HepG2 (cell line): ENCODE results near the gene SEC24D. TPM values are rescaled to one million over a fixed set of nuclear protein-coding genes. Genes with fewer than 3 reads are reported as not detected.

Experiments used
- ARID5B ChIP-seq: IDR thresholded peaks from 2 replicates; pipeline ENCODE4 v1.4.0; 2020; ENCODE audit warnings: mild to moderate bottlenecking, missing genetic modification reagents
- BRD4 ChIP-seq: sonication (generic); formaldehyde crosslinking; IDR thresholded peaks from 2 replicates; pipeline ENCODE4 v1.4.0; 2020; ENCODE audit warnings: missing genetic modification reagents
- TERF1 ChIP-seq: sonication (generic); formaldehyde crosslinking; IDR thresholded peaks from 2 replicates; pipeline ENCODE4 v1.8.0; 2022; ENCODE audit warnings: mild to moderate bottlenecking, missing genetic modification reagents, moderate library complexity
- THRA ChIP-seq: sonication (generic); formaldehyde crosslinking; IDR thresholded peaks from 2 replicates; pipeline ENCODE4 v1.4.0; 2020; ENCODE audit warnings: missing genetic modification reagents, borderline replicate concordance
- ZIK1 ChIP-seq: sonication (generic); formaldehyde crosslinking; IDR thresholded peaks from 2 replicates; pipeline ENCODE4 v1.5.0; 2020; ENCODE audit warnings: mild to moderate bottlenecking, low read depth, missing genetic modification reagents, borderline replicate concordance
- ZNF275 ChIP-seq: sonication (generic); formaldehyde crosslinking; IDR thresholded peaks from 2 replicates; pipeline ENCODE4 v1.8.0; 2022; ENCODE audit warnings: missing genetic modification reagents, mild to moderate bottlenecking, inconsistent platforms, borderline replicate concordance
- polyA plus RNA-seq, 8 experiments: library from polyadenylated mRNA; depleted of rRNA in 3 of 8; stranded (reverse) in 7 of 8; unstranded in 1 of 8; fragments of >200 nt; fragmentation: Illumina TruSeq in 4 of 8; extraction: Trizol in 4 of 8; gene quantifications; 2 replicates each; pipeline versions ENCODE4 v1.2.1 to v1.2.3, GENCODE V29; 2011 to 2016; ENCODE audit warnings: low read depth in 4 of 8, missing spikeins in 1 of 8, mixed read lengths in 1 of 8; ENCODE audit not compliant: insufficient read depth in 1 of 8
- total RNA-seq, 5 experiments: library from RNA; depleted of rRNA; stranded (reverse); fragments of >200 nt; fragmentation: Illumina TruSeq; extraction: Trizol; gene quantifications; 2 replicates each; pipeline ENCODE4 v1.2.3, GENCODE V29; 2016; ENCODE audit warnings: low read depth in 1 of 5

The SEC24D gene
- total and polyA plus RNA-seq, 2 of the 13 experiments (the other 11 are each of a cell fraction or from before 2014, with no cell fraction given): 30.0 to 51.1 TPM

GRCh38 chr4:118848242-118848641 lies 12.3 kb upstream of the SEC24D start (continued):
- TF ChIP-seq ARID5B (CRISPR knock-in tag): no peak
- TF ChIP-seq TERF1 (CRISPR knock-in tag): no peak
- no peak for TF ChIP-seq THRA (CRISPR knock-in tag)
- TF ChIP-seq ZNF275 (CRISPR knock-in tag): no peak
- no peak for TF ChIP-seq ZIK1
- no peak for TF ChIP-seq BRD4 (CRISPR knock-in tag)
